Adrenal gland (tissue), 5 donors: ENCODE measurements around the gene AUTS2.

Source experiments
- CTCF ChIP-seq, 6 experiments: fragments of 450-650 bp in 4 of 6; fragments of 200-600 bp in 2 of 6; sonication (generic) in 1 of 6; IDR thresholded peaks; 1 replicate in 5 of 6; 2 replicates in 1 of 6; pipeline versions ENCODE4 v1.5.1 to v1.8.0; 2016 to 2021; ENCODE audit warnings: antibody characterized with exemption in 6 of 6, mild to moderate bottlenecking in 2 of 6, moderate library complexity in 1 of 6
- POLR2A ChIP-seq, 2 donors: fragments of 450-650 bp; IDR thresholded peaks; one replicate each; pipeline ENCODE4 v1.6.1; 2017; ENCODE audit warnings: antibody characterized with exemption in 2 of 2, mild to moderate bottlenecking in 2 of 2, moderate library complexity in 1 of 2
- donor health status: DM: no; HTN: no; CAD: no.

GRCh38 chr7:69736126-69736810 is 138.0 kb downstream of the AUTS2 start:
- TF ChIP-seq CTCF (IDR thresholded peaks at IDR 0.05), result no peak
- no peak for TF ChIP-seq POLR2A (IDR thresholded peaks at IDR 0.05)
